ENCODE measurements around the gene RFC2.

RFC2 gene

GRCh38 chr7:74246497-74246896 lies 7.7 kb downstream of the RFC2 start:
- Histone ChIP-seq H3K9ac (ENCODE audit: low read depth, low read length) (0 out of 2 replicates have a peak overlapping the region, but pooled peaks have one; percentile 3), H3K9me3 (ENCODE audit: insufficient read depth, low read length, severe bottlenecking) (no peaks in the 10 kb centered on the region), H3K27me3 (ENCODE audit: insufficient read depth, low read length, poor library complexity) (no peaks in the 10 kb centered on the region), H3K4me3 (ENCODE audit: low read depth in 1 of 2, low read length in 2 of 2) (no peak overlapping the region), H4K20me1 (ENCODE audit: insufficient read depth, low read length) (peaks cover 29% of the 10 kb centered on the region), H3K36me3 (ENCODE audit: insufficient read depth, low read length) (peaks cover 89% of the 10 kb centered on the region), H3K79me2 (ENCODE audit: insufficient read depth, low read length) (peaks cover 83% of the 10 kb centered on the region), H2AFZ (ENCODE audit: low read depth, low read length) (no peak overlapping the region), H3K4me1 (ENCODE audit: insufficient read depth, low read length) (peaks cover 55% of the 10 kb centered on the region), H3K27ac (ENCODE audit: low read length) (no peak overlapping the region), H3K4me2 (ENCODE audit: insufficient read depth, low read length) (no peak overlapping the region)
- TF ChIP-seq EZH2 (IDR thresholded peaks at IDR 0.05; ENCODE audit: borderline replicate concordance, low read depth, low read length, severe bottlenecking) = no peak
- no peak for TF ChIP-seq CTCF (IDR thresholded peaks at IDR 0.05; ENCODE audit: borderline replicate concordance, extremely low read depth, low read length, poor library complexity, severe bottlenecking)
- DNase-seq (no peak), ATAC-seq (ENCODE audit: insufficient read depth, low read depth) (no peak)

GRCh38 chr7:74242122-74242443 lies 12.1 kb downstream of the RFC2 start:
- Histone ChIP-seq H3K4me3 (ENCODE audit: low read depth in 1 of 2, low read length in 2 of 2) (no peak overlapping the region), H3K9ac (ENCODE audit: low read depth, low read length) (no peak overlapping the region), H2AFZ (ENCODE audit: low read depth, low read length) (no peak overlapping the region), H3K36me3 (ENCODE audit: insufficient read depth, low read length) (peaks cover 89% of the 10 kb centered on the region), H3K4me1 (ENCODE audit: insufficient read depth, low read length) (peaks cover 45% of the 10 kb centered on the region), H3K79me2 (ENCODE audit: insufficient read depth, low read length) (peaks cover 64% of the 10 kb centered on the region), H4K20me1 (ENCODE audit: insufficient read depth, low read length) (peaks cover 28% of the 10 kb centered on the region), H3K27me3 (ENCODE audit: insufficient read depth, low read length, poor library complexity) (no peaks in the 10 kb centered on the region), H3K27ac (ENCODE audit: low read length) (peak overlapping the region; percentile 50), H3K9me3 (ENCODE audit: insufficient read depth, low read length, severe bottlenecking) (no peaks in the 10 kb centered on the region), H3K4me2 (ENCODE audit: insufficient read depth, low read length) (no peak overlapping the region)
- ATAC-seq (ENCODE audit: insufficient read depth, low read depth) (no peak), DNase-seq (no peak)
- TF ChIP-seq CTCF (IDR thresholded peaks at IDR 0.05; ENCODE audit: borderline replicate concordance, extremely low read depth, low read length, poor library complexity, severe bottlenecking) (no peak), EZH2 (IDR thresholded peaks at IDR 0.05; ENCODE audit: borderline replicate concordance, low read depth, low read length, severe bottlenecking) (no peak)

- Histone ChIP-seq H3K4me2 (ENCODE audit: insufficient read depth, low read length) (no peak overlapping the region), H3K9me3 (ENCODE audit: insufficient read depth, low read length, severe bottlenecking) (no peaks in the 10 kb centered on the region), H3K9ac (ENCODE audit: low read depth, low read length) (no peak overlapping the region), H3K4me3 (ENCODE audit: low read depth in 1 of 2, low read length in 2 of 2) (no peak overlapping the region), H4K20me1 (ENCODE audit: insufficient read depth, low read length) (peaks cover 28% of the 10 kb centered on the region), H3K4me1 (ENCODE audit: insufficient read depth, low read length) (peaks cover 59% of the 10 kb centered on the region), H3K27me3 (ENCODE audit: insufficient read depth, low read length, poor library complexity) (no peaks in the 10 kb centered on the region), H3K36me3 (ENCODE audit: insufficient read depth, low read length) (peaks cover 96% of the 10 kb centered on the region), H3K27ac (ENCODE audit: low read length) (peak overlapping the region; percentile 1; the same call in 1 of the 2 replicates), H3K79me2 (ENCODE audit: insufficient read depth, low read length) (peaks cover 60% of the 10 kb centered on the region), H2AFZ (ENCODE audit: low read depth, low read length) (no peak overlapping the region)
- TF ChIP-seq EZH2 (IDR thresholded peaks at IDR 0.05; ENCODE audit: borderline replicate concordance, low read depth, low read length, severe bottlenecking) (no peak), CTCF (IDR thresholded peaks at IDR 0.05; ENCODE audit: borderline replicate concordance, extremely low read depth, low read length, poor library complexity, severe bottlenecking) (no peak)
- DNase-seq (no peak), ATAC-seq (ENCODE audit: insufficient read depth, low read depth) (no peak)
Observed at GRCh38 chr7:74240482-74240881, 13.7 kb downstream of the RFC2 start.

GRCh38 chr7:74236284-74236683 lies 17.9 kb downstream of the RFC2 start:
- H4K20me1 ChIP-seq (ENCODE audit: insufficient read depth, low read length) = peaks cover 16% of the 10 kb centered on the region
- no peak overlapping the region for H3K4me3 ChIP-seq (ENCODE audit: low read depth in 1 of 2, low read length in 2 of 2)
- no peak overlapping the region for H3K9ac ChIP-seq (ENCODE audit: low read depth, low read length)
- ATAC-seq (ENCODE audit: insufficient read depth, low read depth) = peak; percentile 48; the same call in 2 of the 3 replicates
- DNase-seq = no peak
- no peak overlapping the region for H3K4me2 ChIP-seq (ENCODE audit: insufficient read depth, low read length)
- H3K79me2 ChIP-seq (ENCODE audit: insufficient read depth, low read length) = peaks cover 36% of the 10 kb centered on the region
- TF ChIP-seq EZH2 (IDR thresholded peaks at IDR 0.05; ENCODE audit: borderline replicate concordance, low read depth, low read length, severe bottlenecking) = no peak
- TF ChIP-seq CTCF (IDR thresholded peaks at IDR 0.05; ENCODE audit: borderline replicate concordance, extremely low read depth, low read length, poor library complexity, severe bottlenecking) = no peak
- H3K27me3 ChIP-seq (ENCODE audit: insufficient read depth, low read length, poor library complexity) = no peaks in the 10 kb centered on the region
- H3K27ac ChIP-seq (ENCODE audit: low read length) = peak overlapping the region; percentile 73
- H3K36me3 ChIP-seq (ENCODE audit: insufficient read depth, low read length) = peaks cover 97% of the 10 kb centered on the region
- peaks cover 46% of the 10 kb centered on the region for H3K4me1 ChIP-seq (ENCODE audit: insufficient read depth, low read length)
- no peaks in the 10 kb centered on the region for H3K9me3 ChIP-seq (ENCODE audit: insufficient read depth, low read length, severe bottlenecking)
- H2AFZ ChIP-seq (ENCODE audit: low read depth, low read length) = no peak overlapping the region

Measured in DND-41 (cell line).